ENCODE results near the gene SPAG6. TPM values are rescaled to one million over a fixed set of nuclear protein-coding genes. Genes with fewer than 3 reads are reported as not detected.
A peak's percentile ranks its signal among the peaks of the same experiment; 100 is the strongest.

The SPAG6 gene
- total RNA-seq, 1 donor from 2014 or later, result 10.4 TPM

DNA sequence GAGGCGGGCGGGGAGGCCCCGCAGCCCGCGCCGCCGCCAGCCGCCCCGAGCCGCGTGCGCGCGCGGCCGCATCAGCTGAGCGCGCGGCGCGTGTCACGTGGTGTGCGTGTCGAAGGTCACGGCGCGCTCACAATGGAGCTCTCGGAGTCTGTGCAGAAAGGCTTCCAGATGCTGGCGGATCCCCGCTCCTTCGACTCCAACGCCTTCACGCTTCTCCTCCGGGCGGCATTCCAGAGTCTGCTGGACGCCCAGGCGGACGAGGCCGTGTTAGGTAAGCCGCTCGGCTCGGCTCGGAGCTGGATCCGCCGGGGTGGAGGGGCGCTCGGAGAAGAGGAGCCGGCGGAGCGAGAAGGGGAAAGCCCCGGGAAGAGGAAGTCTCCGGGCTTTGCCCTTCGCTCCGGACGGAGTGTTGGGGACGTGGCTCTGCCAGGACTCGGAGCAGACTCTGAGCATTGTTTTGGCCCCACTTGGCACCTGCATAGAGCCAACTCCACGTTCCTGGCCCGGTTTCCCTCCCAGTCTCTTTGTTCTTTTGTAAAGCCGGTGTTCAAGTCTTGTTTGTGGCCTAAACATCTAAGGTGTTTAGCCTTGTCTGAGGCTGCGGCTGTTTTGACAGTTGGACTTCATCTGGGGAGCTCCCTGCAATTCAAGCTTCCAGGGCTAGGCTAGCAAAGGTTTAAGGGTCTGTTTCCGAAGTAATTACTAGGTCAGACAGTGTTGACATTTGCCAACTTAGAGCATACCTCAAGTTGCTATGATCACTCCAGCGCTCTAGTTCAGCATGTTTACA is 28.8 kb upstream of the SPAG6 start, which contains the start of gene COMMD3:
Gene COMMD3, plus strand, starts transcription at position 103 of the 790 bp plus-strand sequence. Its CDS starts 30 bp downstream, at position 133.
- intact Hi-C loops (cut with DNase I), result no loop called here
- Histone ChIP-seq H3K4me3 (peak within 1 kb of the TSS; percentile 86), H3K27me3 (ENCODE audit: low read depth) (no peaks in the 10 kb centered on the region), H3K4me1 (peaks cover 25% of the 10 kb centered on the region), H3K9me3 (no peaks in the 10 kb centered on the region), H3K27ac (peak within 1 kb of the TSS; percentile 91), H3K36me3 (no peaks in the 10 kb centered on the region)
- DNase-seq (peak; percentile 91), ATAC-seq (peak; percentile 94)
- TF ChIP-seq, protein P1, sequence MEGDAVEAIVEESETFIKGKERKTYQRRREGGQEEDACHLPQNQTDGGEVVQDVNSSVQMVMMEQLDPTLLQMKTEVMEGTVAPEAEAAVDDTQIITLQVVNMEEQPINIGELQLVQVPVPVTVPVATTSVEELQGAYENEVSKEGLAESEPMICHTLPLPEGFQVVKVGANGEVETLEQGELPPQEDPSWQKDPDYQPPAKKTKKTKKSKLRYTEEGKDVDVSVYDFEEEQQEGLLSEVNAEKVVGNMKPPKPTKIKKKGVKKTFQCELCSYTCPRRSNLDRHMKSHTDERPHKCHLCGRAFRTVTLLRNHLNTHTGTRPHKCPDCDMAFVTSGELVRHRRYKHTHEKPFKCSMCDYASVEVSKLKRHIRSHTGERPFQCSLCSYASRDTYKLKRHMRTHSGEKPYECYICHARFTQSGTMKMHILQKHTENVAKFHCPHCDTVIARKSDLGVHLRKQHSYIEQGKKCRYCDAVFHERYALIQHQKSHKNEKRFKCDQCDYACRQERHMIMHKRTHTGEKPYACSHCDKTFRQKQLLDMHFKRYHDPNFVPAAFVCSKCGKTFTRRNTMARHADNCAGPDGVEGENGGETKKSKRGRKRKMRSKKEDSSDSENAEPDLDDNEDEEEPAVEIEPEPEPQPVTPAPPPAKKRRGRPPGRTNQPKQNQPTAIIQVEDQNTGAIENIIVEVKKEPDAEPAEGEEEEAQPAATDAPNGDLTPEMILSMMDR (IDR thresholded peaks at IDR 0.05), result no peak

DNA sequence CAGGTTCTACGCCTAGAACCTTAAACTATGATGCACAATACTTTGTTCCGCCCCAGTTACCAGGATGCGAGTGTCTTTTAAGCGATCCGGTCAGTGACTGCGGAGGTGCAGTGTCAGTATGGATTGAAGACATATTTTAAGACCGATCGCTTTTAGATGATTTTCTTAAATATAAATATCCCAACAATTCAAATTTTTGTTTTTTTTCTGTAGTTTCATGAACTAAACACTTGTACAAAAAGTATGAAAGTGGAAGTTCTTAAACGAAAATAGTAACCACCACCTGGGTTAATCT is 28.3 kb upstream of the SPAG6 start:
- no peak for ATAC-seq
- H3K9me3 ChIP-seq, result no peaks in the 10 kb centered on the region
- H3K27ac ChIP-seq, result peak overlapping the region; percentile 91
- intact Hi-C loops (cut with DNase I), result no loop called here
- no peaks in the 10 kb centered on the region for H3K27me3 ChIP-seq (ENCODE audit: low read depth)
- TF ChIP-seq, protein P1 (IDR thresholded peaks at IDR 0.05), result no peak
- no peaks in the 10 kb centered on the region for H3K36me3 ChIP-seq
- peak overlapping the region; percentile 86 for H3K4me3 ChIP-seq
- DNase-seq, result no peak
- H3K4me1 ChIP-seq, result peaks cover 25% of the 10 kb centered on the region

GRCh38 chr10:22317771-22318565 is 27.3 kb upstream of the SPAG6 start:
- H3K36me3 ChIP-seq, result no peaks in the 10 kb centered on the region
- H3K9me3 ChIP-seq, result no peaks in the 10 kb centered on the region
- peaks cover 33% of the 10 kb centered on the region for H3K4me1 ChIP-seq
- TF ChIP-seq, protein P1 (IDR thresholded peaks at IDR 0.05), result no peak
- peak overlapping the region; percentile 86 for H3K4me3 ChIP-seq
- DNase-seq (no peak), ATAC-seq (no peak)
- intact Hi-C loops (cut with DNase I), result no loop called here
- H3K27me3 ChIP-seq (ENCODE audit: low read depth), result no peaks in the 10 kb centered on the region
- no peak overlapping the region for H3K27ac ChIP-seq

DNA sequence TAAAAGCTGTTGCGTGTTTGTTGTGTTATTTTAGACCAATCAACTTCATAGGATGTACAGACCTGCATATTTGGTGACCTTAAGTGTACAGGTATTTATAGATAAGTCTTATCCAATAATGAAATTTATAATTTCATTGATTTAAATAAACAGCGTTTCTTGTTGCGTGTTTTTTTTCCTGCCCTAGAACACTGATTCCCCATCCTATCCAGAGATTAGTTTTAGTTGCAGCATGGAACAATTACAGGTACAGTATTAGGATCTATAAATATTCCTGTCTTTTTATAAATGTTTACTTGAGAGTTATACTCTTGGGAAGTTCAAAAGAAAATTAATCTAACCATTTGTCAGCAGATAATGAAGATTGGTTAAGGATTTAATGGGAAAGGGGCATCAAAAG is 26.5 kb upstream of the SPAG6 start:
- intact Hi-C loops (cut with DNase I), result no loop called here
- no peak for ATAC-seq
- DNase-seq, result no peak
- TF ChIP-seq, protein P1 (IDR thresholded peaks at IDR 0.05), result no peak
- no peaks in the 10 kb centered on the region for H3K36me3 ChIP-seq
- no peak overlapping the region for H3K27ac ChIP-seq
- peaks cover 2% of the 10 kb centered on the region for H3K27me3 ChIP-seq (ENCODE audit: low read depth)
- no peaks in the 10 kb centered on the region for H3K9me3 ChIP-seq
- no peak overlapping the region for H3K4me3 ChIP-seq
- H3K4me1 ChIP-seq, result peaks cover 42% of the 10 kb centered on the region

- peaks cover 49% of the 10 kb centered on the region for H3K4me1 ChIP-seq
- intact Hi-C loops (cut with DNase I), result no loop called here
- DNase-seq (no peak), ATAC-seq (no peak)
- no peaks in the 10 kb centered on the region for H3K36me3 ChIP-seq
- peak overlapping the region; percentile 51 for H3K4me3 ChIP-seq
- H3K27me3 ChIP-seq (ENCODE audit: low read depth), result peaks cover 9% of the 10 kb centered on the region
- H3K27ac ChIP-seq, result no peak overlapping the region
- no peaks in the 10 kb centered on the region for H3K9me3 ChIP-seq
- TF ChIP-seq, protein P1 (IDR thresholded peaks at IDR 0.05), result no peak
These were observed 25.7 kb upstream of the SPAG6 start for GRCh38 chr10:22319547-22319979.
